Hepatocyte (in vitro differentiated cells): ENCODE results near the gene TANC1. TPM values are rescaled to one million over a fixed set of nuclear protein-coding genes. Genes with fewer than 3 reads are reported as not detected.

Experiments used
- DNase-seq: peaks from one replicate; pipeline ENCODE4 v3.0.0-alpha.2; 2016; ENCODE audit warnings: low spot score
- H2AFZ ChIP-seq: fragments of 200-600 bp; sonication (generic); 2 replicates; pipeline ENCODE4 v1.6.0; 2016; ENCODE audit warnings: antibody characterized with exemption, mild to moderate bottlenecking
- H3K27ac ChIP-seq: fragments of 200-600 bp; sonication (generic); 2 replicates; pipeline ENCODE4 v1.5.1; 2016; ENCODE audit warnings: mild to moderate bottlenecking
- H3K27me3 ChIP-seq: fragments of 200-600 bp; sonication (generic); 2 replicates; pipeline ENCODE4 v1.6.1; 2016
- H3K36me3 ChIP-seq: fragments of 200-600 bp; sonication (generic); replicated peaks from 2 replicates; pipeline ENCODE4 v1.5.1; 2016; ENCODE audit warnings: low read depth; ENCODE audit not compliant: insufficient read depth
- H3K4me1 ChIP-seq: fragments of 200-600 bp; sonication (generic); 2 replicates; pipeline ENCODE4 v1.5.1; 2016; ENCODE audit warnings: mild to moderate bottlenecking, moderate library complexity; ENCODE audit not compliant: insufficient read depth
- H3K4me2 ChIP-seq: fragments of 200-600 bp; sonication (generic); 2 replicates; pipeline ENCODE4 v1.6.0; 2016
- H3K4me3 ChIP-seq: fragments of 200-600 bp; sonication (generic); 2 replicates; pipeline ENCODE4 v1.5.1; 2016; ENCODE audit warnings: mild to moderate bottlenecking
- H3K79me2 ChIP-seq: fragments of 200-600 bp; sonication (generic); 2 replicates; pipeline ENCODE4 v1.6.0; 2017; ENCODE audit warnings: mild to moderate bottlenecking
- H3K9me2 ChIP-seq: fragments of 200-600 bp; sonication (generic); replicated peaks from 2 replicates; pipeline ENCODE4 v1.6.0; 2017; ENCODE audit warnings: mild to moderate bottlenecking; ENCODE audit not compliant: insufficient read depth
- H3K9me3 ChIP-seq: fragments of 200-600 bp; sonication (generic); 2 replicates; pipeline ENCODE4 v1.5.1; 2016; ENCODE audit warnings: low read depth, mild to moderate bottlenecking
- H4K20me1 ChIP-seq: fragments of 200-600 bp; sonication (generic); 2 replicates; pipeline ENCODE4 v1.6.0; 2016; ENCODE audit warnings: mild to moderate bottlenecking; ENCODE audit not compliant: insufficient read depth, poor library complexity, severe bottlenecking
- EZH2 ChIP-seq: fragments of 200-600 bp; sonication (generic); IDR thresholded peaks from 2 replicates; pipeline ENCODE4 v1.6.1; 2016; ENCODE audit warnings: antibody characterized with exemption, mild to moderate bottlenecking, borderline replicate concordance
- EZH2phosphoT487 ChIP-seq: fragments of 200-600 bp; sonication (generic); IDR thresholded peaks from one replicate; pipeline ENCODE4 v1.6.1; 2018; ENCODE audit warnings: antibody characterized with exemption, mild to moderate bottlenecking, low read depth, moderate library complexity; ENCODE audit not compliant: unreplicated experiment, severe bottlenecking
- WGBS: methylation state at CpG from one replicate; pipeline ENCODE4 v1.1.6; 2016; ENCODE audit warnings: low lambda C conversion rate; ENCODE audit errors: missing lambda C conversion rate; 5-methylcytosine and 5-hydroxymethylcytosine counted together
- polyA plus RNA-seq: library from polyadenylated mRNA; unstranded; fragments of >200 nt; fragmentation: Nextera tagmentation; extraction: Ambion mirVana; gene quantifications from 2 replicates; pipeline ENCODE4 v1.2.1, GENCODE V29; 2016
- total RNA-seq: library from RNA; depleted of rRNA; stranded (reverse); fragments of >200 nt; gene quantifications from 2 replicates; pipeline ENCODE4 v1.2.3, GENCODE V29; 2014
- TF ChIP-seq, protein P1 (sequence below): fragments of 200-600 bp; sonication (generic); IDR thresholded peaks from 2 replicates; pipeline ENCODE4 v1.5.1; 2016; ENCODE audit warnings: antibody characterized with exemption, mild to moderate bottlenecking; ENCODE audit not compliant: poor library complexity

The TANC1 gene
- total RNA-seq (18.5 and 20.6 TPM in 2 replicates), polyA plus RNA-seq (8.3 and 8.9 TPM in 2 replicates)

DNA sequence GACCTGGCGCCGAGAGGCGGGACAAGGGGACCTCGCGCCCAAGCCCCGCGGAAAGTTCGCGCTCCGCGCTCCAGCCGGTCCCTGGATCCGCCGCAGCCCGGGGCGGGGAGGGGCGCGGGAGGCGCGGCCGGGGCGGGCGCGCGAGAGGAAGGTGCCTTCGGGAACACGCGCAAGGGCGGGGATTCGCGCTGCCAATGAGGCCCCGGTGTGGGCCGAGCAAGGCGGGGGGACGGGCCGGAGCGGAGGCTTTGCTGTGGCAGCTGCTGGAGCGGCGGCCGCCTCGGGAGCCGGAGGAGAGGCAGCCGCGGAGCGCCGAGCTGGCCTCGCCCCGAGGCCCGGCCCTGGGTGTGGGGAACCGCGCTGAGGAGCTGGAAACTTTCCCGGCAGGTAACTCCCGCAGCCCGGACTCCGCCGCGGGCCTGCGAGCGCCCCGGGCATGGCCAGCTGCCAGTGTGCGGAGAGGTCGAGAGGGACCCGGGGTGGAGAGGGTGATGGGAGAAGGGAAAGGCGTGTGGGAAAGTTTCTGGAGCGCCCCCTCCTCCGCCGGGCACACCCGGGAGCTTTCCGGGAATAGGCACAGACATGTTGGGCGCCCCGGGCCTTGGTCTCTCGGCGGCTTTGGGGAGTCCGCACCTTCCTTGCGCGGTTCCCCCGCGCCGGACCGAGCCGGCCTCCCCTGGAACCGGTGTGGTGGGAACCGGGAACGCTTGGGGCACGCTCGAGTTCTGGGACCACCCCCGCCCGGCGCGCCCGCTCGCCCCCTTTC is at the start of gene TANC1:
TANC1 (plus strand) TSS at position 245 of the 766 bp plus-strand sequence. CDS start 97,271 bp downstream, outside the sequence.
- Histone ChIP-seq H4K20me1 (peaks cover 23% of the 10 kb centered on the region), H3K27ac (peak within 1 kb of the TSS; percentile 94), H3K36me3 (no peaks in the 10 kb centered on the region), H3K4me1 (peaks cover 35% of the 10 kb centered on the region), H3K27me3 (no peaks in the 10 kb centered on the region), H3K9me2 (no peaks in the 10 kb centered on the region), H3K79me2 (peaks cover 40% of the 10 kb centered on the region), H3K4me3 (peak within 1 kb of the TSS; percentile 88), H3K9me3 (no peaks in the 10 kb centered on the region), H3K4me2 (peak within 1 kb of the TSS; percentile 93), H2AFZ (peak within 1 kb of the TSS; percentile 92)
- 1% methylated on average over 40 of the region's 92 CpGs for whole genome bisulfite sequencing
- TF ChIP-seq EZH2phosphoT487: no peak
- no peak for TF ChIP-seq EZH2
- TF ChIP-seq, protein P1, sequence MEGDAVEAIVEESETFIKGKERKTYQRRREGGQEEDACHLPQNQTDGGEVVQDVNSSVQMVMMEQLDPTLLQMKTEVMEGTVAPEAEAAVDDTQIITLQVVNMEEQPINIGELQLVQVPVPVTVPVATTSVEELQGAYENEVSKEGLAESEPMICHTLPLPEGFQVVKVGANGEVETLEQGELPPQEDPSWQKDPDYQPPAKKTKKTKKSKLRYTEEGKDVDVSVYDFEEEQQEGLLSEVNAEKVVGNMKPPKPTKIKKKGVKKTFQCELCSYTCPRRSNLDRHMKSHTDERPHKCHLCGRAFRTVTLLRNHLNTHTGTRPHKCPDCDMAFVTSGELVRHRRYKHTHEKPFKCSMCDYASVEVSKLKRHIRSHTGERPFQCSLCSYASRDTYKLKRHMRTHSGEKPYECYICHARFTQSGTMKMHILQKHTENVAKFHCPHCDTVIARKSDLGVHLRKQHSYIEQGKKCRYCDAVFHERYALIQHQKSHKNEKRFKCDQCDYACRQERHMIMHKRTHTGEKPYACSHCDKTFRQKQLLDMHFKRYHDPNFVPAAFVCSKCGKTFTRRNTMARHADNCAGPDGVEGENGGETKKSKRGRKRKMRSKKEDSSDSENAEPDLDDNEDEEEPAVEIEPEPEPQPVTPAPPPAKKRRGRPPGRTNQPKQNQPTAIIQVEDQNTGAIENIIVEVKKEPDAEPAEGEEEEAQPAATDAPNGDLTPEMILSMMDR: no peak
- peak; percentile 97 for DNase-seq

DNA sequence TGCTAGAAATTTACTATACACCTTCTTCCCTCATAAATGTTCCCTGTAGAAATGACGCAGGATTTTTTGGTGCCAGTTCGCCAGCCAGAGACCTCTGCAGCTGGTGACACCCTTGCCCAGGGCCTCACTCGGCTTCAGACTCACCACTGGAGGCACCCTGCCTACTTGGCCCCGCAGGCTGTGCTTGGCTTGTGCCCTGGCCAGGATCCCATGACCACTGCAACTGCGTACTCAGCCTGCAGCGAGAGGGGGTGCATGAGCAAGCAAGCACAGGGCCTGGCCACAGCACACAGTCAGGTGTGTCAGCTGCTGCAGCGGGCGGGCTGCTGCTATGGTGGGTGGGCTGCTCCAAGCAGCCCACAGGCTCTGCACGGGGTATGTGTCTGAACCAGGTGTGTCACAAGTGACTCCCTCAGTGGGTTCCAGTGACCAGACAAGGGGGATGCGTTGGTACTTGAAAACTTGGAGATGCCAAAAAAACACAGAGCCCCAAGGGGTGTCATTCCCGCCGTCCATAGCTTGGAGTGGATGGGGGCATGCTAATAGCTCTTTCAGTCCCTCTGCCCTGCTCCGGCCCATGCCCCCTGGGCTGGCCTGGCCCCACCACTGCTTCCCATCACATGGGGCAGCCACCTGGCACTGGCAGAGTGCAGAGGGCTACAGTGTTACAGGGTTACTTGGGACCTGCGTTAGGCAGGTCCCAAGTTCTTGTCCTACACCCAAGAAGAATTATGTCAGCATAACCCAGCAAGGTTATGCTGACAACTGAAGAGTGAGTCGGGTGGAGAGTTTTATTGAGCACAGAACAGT is 46.6 kb upstream of the TANC1 start:
- H3K4me1 ChIP-seq: peaks cover 16% of the 10 kb centered on the region

GRCh38 chr2:158922601-158923000 is 45.8 kb upstream of the TANC1 start:
- DNase-seq: no peak

More for the DNA sequence above, 46.6 kb upstream of the TANC1 start:
- Histone ChIP-seq H3K27me3 (no peaks in the 10 kb centered on the region), H3K4me3 (no peak overlapping the region), H2AFZ (no peak overlapping the region), H3K27ac (no peak overlapping the region), H3K9me3 (no peaks in the 10 kb centered on the region), H4K20me1 (no peaks in the 10 kb centered on the region), H3K79me2 (no peaks in the 10 kb centered on the region), H3K9me2 (no peaks in the 10 kb centered on the region), H3K36me3 (no peaks in the 10 kb centered on the region), H3K4me2 (no peak overlapping the region)
- no peak for DNase-seq
- no peak for TF ChIP-seq EZH2phosphoT487
- TF ChIP-seq EZH2: no peak
- TF ChIP-seq, protein P1: no peak
- 91% methylated on average over 15 of the region's 15 CpGs for WGBS

More at GRCh38 chr2:158922601-158923000, 45.8 kb upstream of the TANC1 start:
- Histone ChIP-seq H3K79me2 (no peaks in the 10 kb centered on the region), H3K36me3 (no peaks in the 10 kb centered on the region), H3K4me3 (no peak overlapping the region), H3K9me2 (no peaks in the 10 kb centered on the region), H3K4me2 (peak overlapping the region; percentile 15), H3K9me3 (no peaks in the 10 kb centered on the region), H3K27ac (no peak overlapping the region), H3K27me3 (no peaks in the 10 kb centered on the region), H3K4me1 (peaks cover 16% of the 10 kb centered on the region), H2AFZ (no peak overlapping the region), H4K20me1 (no peaks in the 10 kb centered on the region)
- 40% methylated on average over 1 of the region's 1 CpG for WGBS
- TF ChIP-seq, protein P1: no peak
- TF ChIP-seq EZH2phosphoT487: no peak
- no peak for TF ChIP-seq EZH2
